A549 (cell line): ENCODE measurements around the gene ESR1.

Experiments
- CEBPB ChIP-seq, 2 experiments: fragments of >200 bp in 1 of 2; sonication (Bioruptor Twin) in 1 of 2; formaldehyde crosslinking in 1 of 2; IDR thresholded peaks; 2 replicates each; pipeline ENCODE4 v1.6.1; 2012 to 2016
- PHF8 ChIP-seq: fragments of 200-600 bp; sonication (generic); IDR thresholded peaks from 2 replicates; pipeline ENCODE4 v1.6.1; 2016; ENCODE audit warnings: low read depth, mild to moderate bottlenecking, antibody characterized with exemption, moderate library complexity, borderline replicate concordance
- POLR2A ChIP-seq: IDR thresholded peaks from 2 replicates; pipeline ENCODE4 v1.6.1; 2012; ENCODE audit warnings: mild to moderate bottlenecking, low read length
- RAD21 ChIP-seq, 2 experiments: fragments of >200 bp in 1 of 2; sonication (Bioruptor Twin) in 1 of 2; formaldehyde crosslinking in 1 of 2; IDR thresholded peaks in 1 of 2; conservative IDR thresholded peaks in 1 of 2; 2 replicates in 1 of 2; 3 replicates in 1 of 2; pipeline ENCODE4 v1.6.1; 2012 to 2018; ENCODE audit warnings: inconsistent platforms in 1 of 2
- ZFP36 ChIP-seq: fragments of 450-650 bp; IDR thresholded peaks from 2 replicates; pipeline ENCODE4 v1.6.1; 2014; ENCODE audit warnings: borderline replicate concordance; ENCODE audit not compliant: partially characterized antibody
- ZNF302 ChIP-seq: fragments of 250-450 bp; sonication (Bioruptor Pico); IDR thresholded peaks from 2 replicates; pipeline ENCODE4 v1.9.0; 2021; ENCODE audit warnings: inconsistent platforms, mild to moderate bottlenecking, moderate library complexity
- TF ChIP-seq, protein P1 (sequence below): fragments of >200 bp; sonication (Bioruptor Twin); formaldehyde crosslinking; IDR thresholded peaks from 3 replicates; pipeline ENCODE4 v1.5.1; 2016
- TF ChIP-seq, protein P2 (sequence below): IDR thresholded peaks from 2 replicates; pipeline ENCODE4 v1.6.1; 2012
- TF ChIP-seq, protein P3 (sequence below): IDR thresholded peaks from 2 replicates; pipeline ENCODE4 v1.6.1; 2012; ENCODE audit warnings: low read depth, borderline replicate concordance
- TF ChIP-seq, protein P4 (sequence below): fragments of 200-600 bp; sonication (generic); IDR thresholded peaks from 2 replicates; pipeline ENCODE4 v1.6.1; 2016; ENCODE audit warnings: antibody characterized with exemption, mild to moderate bottlenecking, moderate library complexity

DNA sequence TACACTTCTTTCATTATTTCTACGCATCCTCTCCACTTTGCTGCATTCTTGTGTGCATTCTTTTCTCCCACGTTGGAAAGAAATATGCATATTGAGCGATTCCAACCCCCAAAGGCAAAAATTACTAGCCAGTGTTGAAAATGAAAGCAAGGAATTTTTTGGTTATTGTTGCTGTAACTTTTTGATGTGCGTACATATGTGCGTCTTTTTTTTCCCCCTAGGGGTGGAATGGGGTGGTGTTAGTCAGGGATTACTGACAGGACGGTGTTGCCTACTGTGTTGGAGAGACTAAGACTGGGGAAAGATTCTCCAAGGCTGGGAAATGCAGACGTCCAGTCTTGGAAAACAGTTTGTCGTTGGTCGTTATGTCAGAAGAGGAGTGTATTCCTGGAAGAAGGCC is 44.2 kb upstream of the ESR1 start:
- TF ChIP-seq, protein P1, sequence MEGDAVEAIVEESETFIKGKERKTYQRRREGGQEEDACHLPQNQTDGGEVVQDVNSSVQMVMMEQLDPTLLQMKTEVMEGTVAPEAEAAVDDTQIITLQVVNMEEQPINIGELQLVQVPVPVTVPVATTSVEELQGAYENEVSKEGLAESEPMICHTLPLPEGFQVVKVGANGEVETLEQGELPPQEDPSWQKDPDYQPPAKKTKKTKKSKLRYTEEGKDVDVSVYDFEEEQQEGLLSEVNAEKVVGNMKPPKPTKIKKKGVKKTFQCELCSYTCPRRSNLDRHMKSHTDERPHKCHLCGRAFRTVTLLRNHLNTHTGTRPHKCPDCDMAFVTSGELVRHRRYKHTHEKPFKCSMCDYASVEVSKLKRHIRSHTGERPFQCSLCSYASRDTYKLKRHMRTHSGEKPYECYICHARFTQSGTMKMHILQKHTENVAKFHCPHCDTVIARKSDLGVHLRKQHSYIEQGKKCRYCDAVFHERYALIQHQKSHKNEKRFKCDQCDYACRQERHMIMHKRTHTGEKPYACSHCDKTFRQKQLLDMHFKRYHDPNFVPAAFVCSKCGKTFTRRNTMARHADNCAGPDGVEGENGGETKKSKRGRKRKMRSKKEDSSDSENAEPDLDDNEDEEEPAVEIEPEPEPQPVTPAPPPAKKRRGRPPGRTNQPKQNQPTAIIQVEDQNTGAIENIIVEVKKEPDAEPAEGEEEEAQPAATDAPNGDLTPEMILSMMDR, result no peak
- TF ChIP-seq POLR2A (no peak), RAD21 (conservative IDR thresholded peaks at IDR 0.05 in 1 of 2, IDR thresholded peaks at IDR 0.05 in 1 of 2) (no peak), ZNF302 (CRISPR knock-in tag) (no peak), ZFP36 (no peak), PHF8 (no peak), CEBPB (IDR thresholded peaks at IDR 0.05) (no peak)
- TF ChIP-seq, protein P2, sequence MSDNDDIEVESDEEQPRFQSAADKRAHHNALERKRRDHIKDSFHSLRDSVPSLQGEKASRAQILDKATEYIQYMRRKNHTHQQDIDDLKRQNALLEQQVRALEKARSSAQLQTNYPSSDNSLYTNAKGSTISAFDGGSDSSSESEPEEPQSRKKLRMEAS, result no peak
- TF ChIP-seq, protein P3, sequence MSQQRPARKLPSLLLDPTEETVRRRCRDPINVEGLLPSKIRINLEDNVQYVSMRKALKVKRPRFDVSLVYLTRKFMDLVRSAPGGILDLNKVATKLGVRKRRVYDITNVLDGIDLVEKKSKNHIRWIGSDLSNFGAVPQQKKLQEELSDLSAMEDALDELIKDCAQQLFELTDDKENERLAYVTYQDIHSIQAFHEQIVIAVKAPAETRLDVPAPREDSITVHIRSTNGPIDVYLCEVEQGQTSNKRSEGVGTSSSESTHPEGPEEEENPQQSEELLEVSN, result no peak
- TF ChIP-seq, protein P4, sequence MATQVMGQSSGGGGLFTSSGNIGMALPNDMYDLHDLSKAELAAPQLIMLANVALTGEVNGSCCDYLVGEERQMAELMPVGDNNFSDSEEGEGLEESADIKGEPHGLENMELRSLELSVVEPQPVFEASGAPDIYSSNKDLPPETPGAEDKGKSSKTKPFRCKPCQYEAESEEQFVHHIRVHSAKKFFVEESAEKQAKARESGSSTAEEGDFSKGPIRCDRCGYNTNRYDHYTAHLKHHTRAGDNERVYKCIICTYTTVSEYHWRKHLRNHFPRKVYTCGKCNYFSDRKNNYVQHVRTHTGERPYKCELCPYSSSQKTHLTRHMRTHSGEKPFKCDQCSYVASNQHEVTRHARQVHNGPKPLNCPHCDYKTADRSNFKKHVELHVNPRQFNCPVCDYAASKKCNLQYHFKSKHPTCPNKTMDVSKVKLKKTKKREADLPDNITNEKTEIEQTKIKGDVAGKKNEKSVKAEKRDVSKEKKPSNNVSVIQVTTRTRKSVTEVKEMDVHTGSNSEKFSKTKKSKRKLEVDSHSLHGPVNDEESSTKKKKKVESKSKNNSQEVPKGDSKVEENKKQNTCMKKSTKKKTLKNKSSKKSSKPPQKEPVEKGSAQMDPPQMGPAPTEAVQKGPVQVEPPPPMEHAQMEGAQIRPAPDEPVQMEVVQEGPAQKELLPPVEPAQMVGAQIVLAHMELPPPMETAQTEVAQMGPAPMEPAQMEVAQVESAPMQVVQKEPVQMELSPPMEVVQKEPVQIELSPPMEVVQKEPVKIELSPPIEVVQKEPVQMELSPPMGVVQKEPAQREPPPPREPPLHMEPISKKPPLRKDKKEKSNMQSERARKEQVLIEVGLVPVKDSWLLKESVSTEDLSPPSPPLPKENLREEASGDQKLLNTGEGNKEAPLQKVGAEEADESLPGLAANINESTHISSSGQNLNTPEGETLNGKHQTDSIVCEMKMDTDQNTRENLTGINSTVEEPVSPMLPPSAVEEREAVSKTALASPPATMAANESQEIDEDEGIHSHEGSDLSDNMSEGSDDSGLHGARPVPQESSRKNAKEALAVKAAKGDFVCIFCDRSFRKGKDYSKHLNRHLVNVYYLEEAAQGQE, result no peak
